Right lobe of liver (tissue), 4 donors: ENCODE measurements around the gene P2RX7.

Experiments used
- POLR2A ChIP-seq: fragments of 450-650 bp; IDR thresholded peaks from one replicate; pipeline ENCODE4 v1.6.1; 2017; ENCODE audit warnings: antibody characterized with exemption, mild to moderate bottlenecking
- TF ChIP-seq, protein P1 (sequence below), 4 donors: fragments of 200-600 bp in 3 of 4; fragments of 450-650 bp in 1 of 4; IDR thresholded peaks; one replicate each; pipeline versions ENCODE4 v1.5.1 to v1.8.0; 2016 to 2022; ENCODE audit warnings: antibody characterized with exemption in 4 of 4, mild to moderate bottlenecking in 2 of 4
- donor health status: DM: no; HTN: no; CAD: no.
- donor health status: DM: no; HTN: no; CAD: no.
- donor health status: DM: no; HTN: yes; CAD: no.

DNA sequence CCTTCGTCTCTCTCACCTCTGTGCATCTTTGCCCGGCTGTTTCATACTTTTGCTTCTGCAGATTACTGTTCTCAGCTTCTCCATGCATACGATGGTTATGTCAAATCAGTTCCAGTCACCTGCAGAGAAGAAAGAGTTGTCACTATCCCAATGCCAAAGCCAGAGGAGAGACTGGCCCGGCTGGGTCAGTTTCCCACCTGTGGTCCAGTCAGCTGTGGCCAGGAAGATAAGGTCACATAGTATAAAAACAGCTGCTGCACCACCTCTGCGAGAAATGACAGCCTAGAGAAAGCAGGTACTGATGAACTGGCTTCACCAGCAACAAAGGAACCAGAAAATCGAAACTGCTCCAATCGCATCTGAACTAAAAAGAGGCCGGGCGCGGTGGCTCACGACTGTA is 70.8 kb downstream of the P2RX7 start:
- TF ChIP-seq POLR2A, result no peak
- TF ChIP-seq, protein P1, sequence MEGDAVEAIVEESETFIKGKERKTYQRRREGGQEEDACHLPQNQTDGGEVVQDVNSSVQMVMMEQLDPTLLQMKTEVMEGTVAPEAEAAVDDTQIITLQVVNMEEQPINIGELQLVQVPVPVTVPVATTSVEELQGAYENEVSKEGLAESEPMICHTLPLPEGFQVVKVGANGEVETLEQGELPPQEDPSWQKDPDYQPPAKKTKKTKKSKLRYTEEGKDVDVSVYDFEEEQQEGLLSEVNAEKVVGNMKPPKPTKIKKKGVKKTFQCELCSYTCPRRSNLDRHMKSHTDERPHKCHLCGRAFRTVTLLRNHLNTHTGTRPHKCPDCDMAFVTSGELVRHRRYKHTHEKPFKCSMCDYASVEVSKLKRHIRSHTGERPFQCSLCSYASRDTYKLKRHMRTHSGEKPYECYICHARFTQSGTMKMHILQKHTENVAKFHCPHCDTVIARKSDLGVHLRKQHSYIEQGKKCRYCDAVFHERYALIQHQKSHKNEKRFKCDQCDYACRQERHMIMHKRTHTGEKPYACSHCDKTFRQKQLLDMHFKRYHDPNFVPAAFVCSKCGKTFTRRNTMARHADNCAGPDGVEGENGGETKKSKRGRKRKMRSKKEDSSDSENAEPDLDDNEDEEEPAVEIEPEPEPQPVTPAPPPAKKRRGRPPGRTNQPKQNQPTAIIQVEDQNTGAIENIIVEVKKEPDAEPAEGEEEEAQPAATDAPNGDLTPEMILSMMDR (IDR thresholded peaks at IDR 0.05), result no peak
